Stimulated activated CD4-positive, alpha-beta T cell treated with anti-CD3 and anti-CD28 coated beads, Interleukin-4, amount 100 ng/mL, for 48 hours (primary cell): ENCODE results near the gene SH2D4B.
"Not testable (repeated sequence)": the region's sequence is repeated elsewhere in the genome, so short reads cannot be mapped to it uniquely, and the experiment has no call there.

Experiments used
- DNase-seq, 2 donors: peaks; one replicate each; pipeline ENCODE4 v3.0.0-alpha.2; 2020; ENCODE audit warnings: low read depth in 2 of 2

Gene SH2D4B

DNA sequence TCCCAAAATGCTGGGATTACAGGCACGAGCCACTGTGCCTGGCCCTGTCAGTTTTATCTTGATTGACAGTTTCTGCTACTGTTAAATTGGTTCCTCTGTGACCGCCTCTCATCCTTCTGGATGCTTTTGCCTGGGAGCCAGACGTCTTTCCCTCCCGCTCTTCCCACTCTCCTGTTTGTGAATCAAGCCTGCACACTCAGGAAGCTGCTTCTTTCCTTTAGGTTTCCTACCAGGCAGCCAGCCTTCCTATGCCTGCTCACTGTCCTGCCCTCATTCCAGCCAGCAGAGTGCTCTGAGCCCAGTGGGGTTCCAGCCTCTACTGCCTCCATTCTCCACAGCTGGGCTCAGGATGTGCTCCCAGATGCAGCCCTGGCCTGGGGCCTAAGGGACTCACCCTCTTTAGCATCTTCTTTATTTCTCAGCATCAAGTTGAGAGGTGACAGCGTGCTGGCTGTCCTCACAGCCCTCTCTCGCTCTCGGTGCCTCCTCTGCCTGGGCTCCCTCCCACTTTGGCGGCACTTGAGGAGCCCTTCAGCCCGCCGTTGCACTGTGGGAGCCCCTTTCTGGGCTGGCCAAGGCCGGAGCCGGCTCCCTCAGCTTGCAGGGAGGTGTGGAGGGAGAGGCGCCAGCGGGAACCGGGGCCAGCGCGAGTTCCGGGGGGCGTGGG lies 5.1 kb downstream of the SH2D4B start:
- no peak for DNase-seq

DNA sequence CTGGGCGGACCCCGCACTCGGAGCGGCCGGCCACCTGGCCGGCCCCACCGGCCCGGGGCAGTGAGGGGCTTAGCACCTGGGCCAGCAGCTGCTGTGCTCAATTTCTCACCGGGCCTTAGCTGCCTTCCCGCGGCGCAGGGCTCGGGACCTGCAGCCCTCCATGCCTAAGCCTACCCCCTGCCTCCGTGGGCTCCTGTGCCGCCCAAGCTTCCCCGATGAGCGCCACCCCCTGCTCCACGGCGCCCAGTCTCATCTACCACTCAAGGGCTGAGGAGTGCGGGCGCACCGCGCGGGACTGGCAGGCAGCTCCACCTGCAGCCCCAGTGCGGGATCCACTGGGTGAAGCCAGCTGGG lies 5.6 kb downstream of the SH2D4B start:
- not testable (repeated sequence) for DNase-seq

DNA sequence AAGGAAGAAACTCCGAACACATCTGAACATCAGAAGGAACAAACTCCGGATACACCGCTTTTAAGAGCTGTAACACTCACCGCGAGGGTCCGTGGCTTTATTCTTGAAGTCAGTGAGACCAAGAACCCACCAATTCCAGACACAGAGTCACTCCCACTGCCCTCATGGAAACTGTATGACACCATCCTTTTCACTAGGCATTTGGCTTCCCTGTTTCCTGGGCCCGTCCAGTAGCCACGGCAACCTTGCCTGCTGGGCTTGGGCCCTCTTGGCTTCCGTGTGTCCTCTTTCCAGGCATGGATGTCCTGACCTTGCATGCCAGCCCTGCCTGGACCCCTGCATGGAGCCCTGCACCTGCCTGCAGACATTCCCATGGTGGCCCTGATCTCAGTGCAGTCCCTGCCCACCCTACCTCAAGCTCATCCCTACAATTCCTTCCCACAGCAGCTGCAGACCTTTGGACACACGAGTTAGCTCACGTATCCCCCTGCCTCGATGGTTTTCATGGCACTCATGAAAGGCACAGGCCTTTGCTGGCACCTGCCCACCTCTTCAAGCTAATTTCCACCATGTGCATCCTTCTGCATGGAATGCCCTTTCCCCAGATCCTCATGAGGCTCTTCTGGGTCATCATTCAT lies 6.7 kb downstream of the SH2D4B start:
- DNase-seq = no peak

DNA sequence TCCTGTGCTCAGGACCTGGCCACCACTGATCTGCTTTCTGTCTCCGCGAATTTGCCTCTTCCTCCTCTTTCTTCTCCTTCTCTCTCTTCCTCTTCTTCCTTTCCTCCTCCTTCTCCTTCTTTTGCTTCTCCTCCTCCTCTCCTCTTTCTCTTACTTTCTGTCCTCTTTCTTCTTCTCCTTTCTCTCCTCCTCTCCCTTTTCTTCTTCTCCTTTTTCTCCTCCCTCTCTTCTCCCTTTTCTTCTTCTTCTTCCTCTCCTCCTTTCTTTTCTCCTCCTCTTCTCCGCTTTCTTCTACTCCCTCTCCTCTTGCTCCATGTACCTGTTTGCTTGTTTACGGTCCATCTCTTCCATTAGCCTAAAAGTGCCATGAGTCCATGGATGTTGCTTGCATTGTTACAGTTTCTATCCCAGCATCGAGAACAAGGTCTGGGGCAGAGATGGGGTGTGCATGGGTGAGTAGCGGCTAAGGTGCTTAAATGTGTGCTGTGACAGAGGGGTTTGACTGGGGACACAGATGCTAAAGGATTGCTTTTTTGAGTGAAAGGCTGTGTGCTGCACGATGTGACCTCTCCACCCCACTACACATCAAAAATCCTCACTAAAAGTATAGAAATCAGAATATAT lies 7.7 kb downstream of the SH2D4B start:
- DNase-seq = no peak

DNA sequence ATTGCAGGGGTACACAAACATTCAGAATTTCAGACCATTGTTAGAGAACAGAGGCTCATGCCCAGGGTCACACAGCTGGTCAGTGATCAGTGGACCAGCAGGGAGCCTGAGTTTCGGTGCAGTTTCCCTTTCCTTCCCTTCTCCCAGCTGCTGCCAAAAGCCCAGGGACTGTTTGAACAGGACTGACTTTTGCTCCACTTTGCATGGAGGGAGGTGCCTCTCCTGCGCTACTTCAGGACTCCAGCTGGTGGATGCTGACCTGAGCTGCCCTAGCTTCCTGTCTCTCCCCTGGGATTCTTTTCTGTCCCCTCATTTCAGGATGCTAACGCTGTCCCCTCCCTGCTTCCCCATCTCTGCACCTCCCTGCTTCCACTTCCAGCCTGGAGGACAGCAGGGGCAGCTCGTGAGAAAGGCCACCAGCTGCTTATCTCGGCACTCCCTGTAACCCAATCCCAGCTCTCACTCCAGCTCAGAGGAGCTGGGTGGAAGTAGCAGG lies 14.5 kb downstream of the SH2D4B start:
- no peak for DNase-seq

DNA sequence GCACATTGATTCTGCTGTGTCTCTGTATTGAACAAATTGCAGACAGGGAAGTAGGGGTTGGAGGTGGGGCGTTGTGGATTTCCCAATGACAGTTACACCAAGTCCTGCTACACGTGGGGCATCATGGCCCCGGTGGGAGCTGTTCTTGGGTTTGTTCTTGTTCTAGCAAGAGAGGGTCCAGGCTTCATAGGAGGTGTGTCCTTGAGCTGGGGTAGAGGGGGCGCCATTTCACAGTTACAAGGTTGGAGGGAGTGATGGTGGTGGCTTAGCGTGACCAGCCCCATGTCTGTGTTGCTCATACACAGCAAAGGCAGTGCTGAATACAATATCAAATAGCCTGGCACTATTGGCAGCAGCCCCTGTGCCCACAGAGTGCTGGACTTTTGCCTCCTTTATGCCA lies 15.7 kb downstream of the SH2D4B start:
- DNase-seq = no peak

DNA sequence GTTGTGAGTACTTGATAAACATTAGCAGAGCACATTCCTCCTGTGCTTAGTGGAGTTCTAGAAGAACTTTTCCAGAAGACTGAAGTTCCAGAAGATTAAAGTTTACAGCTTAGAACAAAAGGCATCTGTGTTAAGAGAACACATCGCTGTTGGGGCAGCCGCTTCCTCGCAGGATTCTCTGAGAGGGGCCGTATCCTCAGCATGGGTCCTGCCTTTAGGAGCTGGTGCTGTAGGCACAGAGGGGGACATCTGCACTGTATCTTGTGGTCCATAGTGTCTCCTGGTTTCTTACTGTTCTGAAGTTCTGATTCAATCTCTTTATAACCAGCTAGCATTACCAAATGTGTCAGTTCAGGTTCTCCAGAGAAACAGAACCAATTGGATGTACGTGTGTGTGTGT lies 16.3 kb downstream of the SH2D4B start:
- DNase-seq = no peak

DNA sequence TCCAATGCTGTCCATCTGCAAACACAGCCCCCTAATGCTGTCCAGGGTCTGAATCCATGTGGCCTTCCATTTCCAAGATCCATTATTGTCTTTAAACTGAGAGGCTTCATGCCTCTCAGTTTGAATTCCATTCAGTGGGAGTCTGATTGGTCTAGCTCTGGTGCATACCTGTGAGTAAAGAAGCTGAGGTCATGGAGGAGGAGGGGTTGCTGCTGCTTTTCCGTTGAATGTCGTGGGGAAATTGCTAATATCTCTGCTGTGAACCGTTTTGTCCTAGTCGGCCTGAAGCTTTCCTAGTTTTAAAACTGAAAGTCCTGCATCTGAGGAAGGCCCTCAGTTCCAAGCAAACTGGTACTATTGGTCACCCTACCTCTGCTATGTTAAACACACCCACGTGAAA lies 17.7 kb downstream of the SH2D4B start:
- DNase-seq = no peak

DNA sequence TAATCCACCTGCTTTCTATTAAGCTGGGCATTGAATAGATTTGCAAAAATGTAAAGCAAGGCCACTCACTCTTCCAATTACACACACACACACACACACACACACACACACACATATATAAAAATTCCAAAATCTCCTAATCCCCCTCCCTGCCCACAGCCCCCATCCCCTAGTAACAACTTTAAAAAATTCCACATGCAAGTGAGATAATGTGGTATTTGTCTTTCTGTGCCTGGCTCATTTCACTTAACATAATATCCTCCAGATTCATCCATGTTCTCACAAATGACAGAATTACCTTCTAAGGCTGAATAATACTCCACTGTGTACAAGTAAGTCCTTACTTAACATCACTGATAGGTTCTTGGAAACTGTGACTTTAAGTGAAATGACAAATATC lies 24.2 kb downstream of the SH2D4B start:
- no peak for DNase-seq

DNA sequence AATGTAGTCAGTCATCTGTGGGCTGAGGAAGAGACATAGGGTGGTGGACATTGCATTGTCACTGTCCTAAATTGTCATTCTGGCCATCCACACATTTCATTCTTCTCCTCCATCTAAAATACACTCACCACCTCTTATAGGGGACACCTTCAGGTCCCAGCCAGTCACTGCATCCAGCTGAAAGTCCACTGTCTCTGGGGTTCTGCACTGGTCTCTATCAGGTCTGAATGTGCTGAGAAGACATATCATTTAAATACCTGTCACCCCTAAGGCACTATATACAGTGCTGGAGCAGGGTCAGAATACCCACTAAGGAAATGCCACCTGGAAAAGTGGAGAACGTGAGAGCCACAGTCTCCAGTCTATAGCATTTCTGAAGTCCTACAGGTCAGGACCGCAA lies 29.6 kb downstream of the SH2D4B start:
- no peak for DNase-seq

DNA sequence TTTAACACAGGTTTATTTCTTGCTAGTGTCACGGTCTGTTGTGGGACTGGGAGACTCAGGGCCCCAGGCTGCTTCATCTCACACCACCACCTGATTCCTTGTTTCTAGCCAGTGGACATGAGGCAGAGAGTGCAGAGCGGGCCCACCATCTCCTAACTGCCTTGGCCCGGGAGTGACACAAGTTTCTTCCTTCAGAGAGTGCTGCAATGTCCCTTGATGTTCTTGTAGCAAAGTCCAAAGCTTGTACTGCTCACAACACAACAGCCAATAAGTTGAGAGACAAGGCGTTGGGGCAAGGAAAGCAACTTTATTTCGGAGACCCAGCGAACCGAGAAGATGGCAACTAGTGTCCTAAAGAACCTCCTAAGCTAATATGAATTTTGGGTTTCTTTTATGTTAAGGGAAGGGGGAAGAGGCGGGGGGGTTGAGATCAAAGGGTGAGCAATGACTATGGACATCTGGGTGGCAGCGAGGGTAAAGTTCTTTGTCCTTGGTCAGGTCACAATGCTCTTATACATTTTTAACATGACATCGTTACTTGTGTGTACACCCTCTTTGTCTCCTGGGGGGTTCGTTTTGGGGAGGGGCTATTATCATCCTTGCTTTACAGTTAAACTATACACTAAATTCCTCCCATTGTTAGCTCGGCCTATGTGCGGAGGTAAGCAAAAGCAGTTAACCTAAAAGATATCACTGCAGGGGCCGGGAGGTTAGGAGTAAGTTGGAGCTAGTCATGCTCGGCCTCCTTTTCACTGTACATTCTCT lies 31.6 kb downstream of the SH2D4B start:
- no peak for DNase-seq

DNA sequence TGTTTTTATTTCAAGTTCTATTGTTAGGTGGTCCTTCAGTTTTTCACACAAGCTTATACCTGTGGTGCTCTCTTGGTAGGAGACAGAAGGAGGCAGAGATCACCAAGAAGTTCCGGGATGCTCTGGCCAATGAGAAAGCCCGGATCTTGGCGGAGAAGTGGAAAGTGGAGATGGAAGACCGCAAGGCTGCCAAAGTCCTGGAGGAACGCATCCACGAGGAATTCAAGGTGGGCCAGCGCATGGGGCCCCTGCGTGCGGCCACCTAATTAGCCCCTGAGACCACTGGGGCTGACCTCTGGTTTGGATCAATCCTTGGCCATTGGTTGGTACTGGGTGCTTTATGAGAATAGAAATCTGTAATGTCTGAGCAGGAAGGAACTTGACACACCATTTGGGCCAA lies 33.6 kb downstream of the SH2D4B start:
- DNase-seq = no peak

DNA sequence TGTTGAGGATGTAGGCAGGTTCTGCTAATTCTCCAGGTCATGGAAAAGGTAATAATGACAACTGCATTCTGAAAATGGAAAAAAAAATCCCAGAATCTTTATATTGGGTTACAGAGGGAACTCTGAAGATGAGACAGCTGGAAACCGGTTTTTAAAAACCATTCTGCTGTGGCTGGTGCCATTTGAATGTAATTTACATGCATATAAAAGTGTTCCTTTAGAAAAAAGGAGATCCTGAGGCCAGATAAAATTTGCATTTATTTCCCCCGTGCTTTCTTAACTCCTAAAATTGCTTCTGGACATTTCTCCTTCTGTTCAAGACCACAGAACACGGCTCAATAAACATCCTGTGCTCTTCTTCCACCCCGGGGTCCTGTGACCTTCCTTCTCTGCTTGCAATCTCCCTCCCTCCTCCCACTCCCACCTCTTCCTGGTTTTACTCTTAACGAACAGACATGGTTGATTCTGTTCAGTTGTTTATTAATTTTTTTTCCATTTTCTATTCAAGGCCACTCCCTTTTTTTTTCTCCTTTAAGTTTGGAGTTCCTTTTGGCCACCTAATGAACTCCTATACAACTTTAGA lies 41.6 kb downstream of the SH2D4B start:
- no peak for DNase-seq

DNA sequence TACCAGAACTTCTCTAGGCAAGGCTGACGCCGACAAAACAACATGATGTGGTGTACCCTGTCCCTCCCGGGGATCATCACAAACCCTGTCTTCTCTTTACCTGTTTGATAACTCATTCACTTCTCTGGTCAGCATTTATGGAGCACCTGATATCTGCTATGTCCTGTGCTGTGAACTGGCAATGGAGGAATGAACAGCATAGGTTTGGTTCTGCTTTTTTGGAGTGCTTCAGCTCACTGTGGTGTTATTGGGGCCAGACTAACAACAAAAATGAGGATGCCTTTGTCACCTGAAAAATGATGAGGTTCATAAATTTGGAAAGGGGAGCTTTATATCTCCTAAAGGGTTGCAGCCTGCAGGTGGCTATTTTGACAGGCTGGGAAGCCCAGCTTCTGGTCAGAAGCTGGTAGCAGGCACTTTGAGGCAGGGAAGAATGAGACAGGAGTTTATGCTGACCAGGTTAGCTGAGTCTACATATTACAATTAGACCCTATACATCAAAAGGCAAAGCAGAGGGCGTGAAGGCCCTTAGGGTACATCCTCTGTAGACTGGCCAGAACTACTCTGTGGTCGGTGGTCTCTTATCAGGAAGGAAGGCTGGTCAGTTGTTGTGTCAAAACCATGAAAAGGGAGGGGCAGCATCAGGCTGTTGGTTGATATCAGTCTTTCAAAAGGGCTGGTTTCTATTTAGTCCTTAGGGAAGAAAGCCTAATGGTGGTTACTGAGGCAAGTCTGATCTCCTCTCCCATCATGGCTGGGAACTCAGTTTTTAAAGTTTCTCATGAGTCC lies 42.3 kb downstream of the SH2D4B start:
- DNase-seq = no peak

DNA sequence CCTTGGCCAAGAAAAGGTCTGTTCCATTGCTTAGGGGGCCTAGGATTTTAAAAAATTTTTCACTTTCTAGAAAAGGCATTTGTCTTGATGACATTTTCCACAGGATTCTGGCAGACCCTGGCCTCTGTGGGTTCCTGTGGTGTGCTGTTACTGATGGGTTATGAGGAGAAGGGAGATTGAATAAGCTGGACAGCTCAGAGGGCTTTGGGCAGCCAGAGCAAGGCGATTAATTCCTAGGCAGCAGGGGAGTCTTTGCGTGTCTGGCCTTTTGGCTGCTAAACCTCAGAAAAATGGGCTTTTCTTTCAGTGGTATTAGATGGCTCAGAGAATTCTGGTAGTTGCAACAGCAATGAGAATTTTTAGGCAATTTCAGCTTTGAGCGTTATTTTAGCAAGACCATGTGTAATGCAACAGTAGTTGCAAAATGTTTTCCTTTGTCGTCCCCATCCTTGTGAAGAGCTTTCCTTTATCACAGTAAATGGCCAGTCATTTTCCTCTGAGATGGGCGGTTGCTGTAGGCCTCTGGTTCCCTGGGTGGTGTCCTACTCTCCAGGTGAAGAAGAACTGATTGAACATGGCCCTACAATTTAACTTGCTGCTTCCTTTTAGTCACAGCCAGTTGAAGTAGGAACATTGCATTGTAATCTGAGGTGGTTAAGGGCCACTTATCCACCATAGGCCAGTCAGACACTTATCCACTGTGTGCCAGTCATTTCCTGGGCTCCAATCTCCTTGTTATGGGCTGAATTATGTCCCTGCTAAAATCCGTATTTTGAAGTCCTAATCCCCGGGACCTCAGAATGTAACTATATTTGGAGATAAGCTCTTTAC lies 43.2 kb downstream of the SH2D4B start:
- no peak for DNase-seq

DNA sequence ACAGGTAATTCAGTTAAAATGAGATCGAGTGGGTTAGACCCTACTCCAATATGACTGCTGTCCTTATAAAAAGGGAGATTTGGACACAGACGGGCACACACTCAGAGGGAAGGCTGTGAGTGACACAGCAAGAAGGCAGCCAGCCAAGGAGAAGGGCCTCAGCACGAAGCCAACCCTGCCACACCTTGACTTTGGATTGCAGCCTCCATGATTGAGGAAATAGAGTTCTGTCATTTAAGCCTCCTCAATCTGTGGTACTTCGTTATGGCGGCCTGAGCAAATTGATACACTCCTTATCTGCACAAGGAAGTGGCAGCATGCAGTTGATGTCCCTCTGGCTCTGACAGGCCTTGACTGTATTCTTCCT lies 43.8 kb downstream of the SH2D4B start:
- no peak for DNase-seq

DNA sequence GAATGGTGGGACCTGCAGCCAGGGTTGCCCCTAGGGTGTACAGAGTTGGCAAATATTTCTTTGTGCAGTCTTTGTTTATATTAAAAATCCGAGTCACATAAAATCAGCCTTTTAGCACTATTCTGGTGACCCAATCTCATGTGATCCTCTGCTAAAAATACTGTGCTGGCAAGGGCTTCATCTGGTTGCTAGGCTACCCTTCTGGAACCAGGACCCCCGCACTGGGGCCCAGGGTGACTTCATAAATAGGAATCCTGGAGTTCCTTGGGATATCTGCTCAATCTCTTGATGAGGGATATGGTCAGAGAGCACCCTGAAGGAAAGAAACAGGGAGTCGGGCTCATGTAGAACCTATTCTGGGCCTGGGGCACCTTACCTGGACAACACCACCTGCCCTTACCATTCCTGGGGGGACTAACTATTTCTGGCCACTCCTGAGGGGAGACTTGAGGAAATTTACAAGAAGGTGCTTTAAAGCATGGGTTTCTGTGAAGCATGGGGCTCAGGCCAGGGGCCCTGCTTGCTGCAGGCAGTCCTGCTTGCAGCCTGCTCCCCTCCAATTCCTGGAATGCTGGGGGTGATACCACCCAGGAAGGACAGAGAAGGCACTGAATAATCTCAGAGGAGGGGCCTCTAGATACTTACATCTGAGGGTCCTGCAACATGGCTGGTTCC lies 44.7 kb downstream of the SH2D4B start:
- no peak for DNase-seq

DNA sequence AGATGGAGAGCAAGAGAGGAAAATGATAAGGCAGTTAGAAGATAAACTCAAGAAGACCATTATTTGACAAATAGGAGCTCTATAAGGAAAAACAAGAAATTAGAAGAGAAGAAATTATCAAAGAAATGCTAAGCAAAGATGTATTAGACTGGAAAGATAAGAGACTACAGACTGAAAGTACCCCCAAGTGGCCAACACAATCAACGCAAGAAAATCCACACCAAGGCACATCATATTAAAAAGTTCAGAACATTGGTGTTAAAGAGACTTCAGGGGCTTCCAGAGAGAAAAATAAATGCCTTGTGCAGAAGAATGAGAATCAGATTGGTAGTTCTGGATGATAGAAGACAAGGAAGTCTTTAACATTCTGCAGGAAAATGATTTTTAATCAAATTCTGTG lies 46.0 kb downstream of the SH2D4B start:
- no peak for DNase-seq

DNA sequence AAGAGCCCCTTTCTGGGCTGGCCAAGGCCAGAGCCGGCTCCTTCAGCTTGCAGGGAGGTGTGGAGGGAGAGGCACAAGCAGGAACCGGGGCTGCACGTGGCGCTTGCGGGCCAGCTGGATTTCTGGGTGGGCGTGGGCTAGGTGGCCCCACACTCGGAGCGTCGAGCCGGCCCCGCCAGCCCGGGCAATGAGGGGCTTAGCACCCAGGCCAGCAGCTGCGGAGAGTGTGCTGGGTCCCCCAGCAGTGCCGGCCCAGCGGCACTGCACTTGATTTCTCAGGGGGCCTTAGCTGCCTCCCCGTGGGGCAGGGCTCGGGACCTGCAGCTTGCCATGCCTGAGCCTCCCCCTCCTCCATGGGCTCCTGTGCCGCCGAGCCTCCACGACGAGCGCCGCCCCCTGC lies 48.1 kb downstream of the SH2D4B start:
- no peak for DNase-seq

DNA sequence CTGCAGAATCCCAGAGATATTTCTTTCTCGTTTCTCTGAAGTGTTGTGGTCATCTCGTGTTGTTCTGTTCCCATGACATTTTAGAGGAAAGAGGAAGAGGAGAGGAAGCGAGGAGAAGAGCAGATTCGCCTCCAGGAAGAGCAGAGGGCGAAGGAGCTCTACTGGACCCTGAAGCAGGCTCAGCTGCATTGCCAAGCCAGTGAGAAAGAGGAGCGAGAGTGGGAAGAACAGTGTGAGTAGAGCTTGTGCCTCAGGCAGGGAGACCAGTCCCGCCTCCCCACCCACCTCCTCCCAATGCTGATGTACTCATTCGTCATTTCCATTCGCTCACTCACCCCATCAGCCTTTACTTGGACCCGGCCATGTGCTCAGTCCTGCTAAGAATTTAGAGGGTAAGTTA lies 50.8 kb downstream of the SH2D4B start:
- DNase-seq = no peak
